Esophagus (tissue), 2 donors: Measurements from ENCODE around the gene RSBN1L. TPM values are rescaled to one million over a fixed set of nuclear protein-coding genes. Genes with fewer than 3 reads are reported as not detected.
A peak's percentile ranks its signal among the peaks of the same experiment; 100 is the strongest.

ENCODE experiments used
- H3K27ac ChIP-seq, 2 donors: one replicate each; pipeline ENCODE4 v1.5.1; 2013; ENCODE audit warnings: low read depth in 2 of 2, mild to moderate bottlenecking in 2 of 2, inconsistent platforms in 1 of 2, low read length in 1 of 2, moderate library complexity in 1 of 2
- H3K27me3 ChIP-seq, 2 donors: one replicate each; pipeline ENCODE4 v1.6.1; 2013; ENCODE audit warnings: low read length in 2 of 2, control low read depth in 1 of 2, mild to moderate bottlenecking in 1 of 2; ENCODE audit not compliant: insufficient read depth in 2 of 2, control insufficient read depth in 1 of 2
- H3K36me3 ChIP-seq, 2 donors: one replicate each; pipeline ENCODE4 v1.6.1; 2013; ENCODE audit warnings: low read length in 1 of 2; ENCODE audit not compliant: control insufficient read depth in 2 of 2, insufficient read depth in 2 of 2
- H3K4me1 ChIP-seq, 2 donors: one replicate each; pipeline ENCODE4 v1.6.1; 2013; ENCODE audit warnings: low read length in 1 of 2; ENCODE audit not compliant: control insufficient read depth in 2 of 2, insufficient read depth in 2 of 2
- H3K4me3 ChIP-seq, 2 donors: one replicate each; pipeline ENCODE4 v1.5.1; 2013; ENCODE audit warnings: low read length in 2 of 2, mild to moderate bottlenecking in 2 of 2, low read depth in 1 of 2, moderate library complexity in 1 of 2
- H3K9me3 ChIP-seq, 2 donors: one replicate each; pipeline ENCODE4 v1.6.1; 2013; ENCODE audit warnings: mild to moderate bottlenecking in 2 of 2, low read depth in 1 of 2, low read length in 1 of 2, moderate library complexity in 1 of 2; ENCODE audit not compliant: control insufficient read depth in 2 of 2, insufficient read depth in 1 of 2
- WGBS, 2 donors: extraction: QIAGEN DNeasy Blood & Tissue Kit; methylation state at CpG; one replicate each; pipeline ENCODE4 v1.1.7; 2013; 5-methylcytosine and 5-hydroxymethylcytosine counted together
- polyA plus RNA-seq, 2 donors: library from polyadenylated mRNA; stranded (reverse); fragments of 200-250 nt; gene quantifications; one replicate each; pipeline ENCODE4 v1.2.3, GENCODE V29; 2013
- donor health status: healthy with polysubstance abuse.
- donor health status: Bipolar disorder and iron deficiency.

RSBN1L gene
- polyA plus RNA-seq, 2 donors = 6.0 to 6.4 TPM

DNA sequence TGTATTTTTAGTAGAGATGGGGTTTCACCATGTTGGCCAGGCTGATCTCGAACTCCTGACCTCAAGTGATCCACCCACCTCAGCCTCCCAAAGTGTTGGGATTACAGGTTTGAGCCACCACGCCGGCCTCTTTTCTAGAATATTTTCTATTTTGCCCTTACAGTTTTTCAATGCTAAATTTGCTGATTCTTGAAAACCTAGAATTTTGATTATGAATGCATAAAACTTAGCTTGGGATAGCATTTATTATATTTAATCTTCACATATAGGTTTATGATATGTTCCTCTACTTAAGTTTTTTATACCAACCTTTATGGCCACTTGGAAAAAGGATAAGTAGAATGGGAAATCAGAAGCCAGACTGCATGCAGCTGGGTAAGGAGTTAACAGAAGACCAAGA, 99.8 kb downstream of the RSBN1L start:
- Histone ChIP-seq H3K4me3 (no peak overlapping the region), H3K9me3 (no peaks in the 10 kb centered on the region), H3K4me1 (no peaks in the 10 kb centered on the region), H3K36me3 (no peaks in the 10 kb centered on the region), H3K27me3 (no peaks in the 10 kb centered on the region), H3K27ac (no peak overlapping the region)
- WGBS, 2 donors = 85 to 86% methylated on average over 3 of the region's 3 CpGs

DNA sequence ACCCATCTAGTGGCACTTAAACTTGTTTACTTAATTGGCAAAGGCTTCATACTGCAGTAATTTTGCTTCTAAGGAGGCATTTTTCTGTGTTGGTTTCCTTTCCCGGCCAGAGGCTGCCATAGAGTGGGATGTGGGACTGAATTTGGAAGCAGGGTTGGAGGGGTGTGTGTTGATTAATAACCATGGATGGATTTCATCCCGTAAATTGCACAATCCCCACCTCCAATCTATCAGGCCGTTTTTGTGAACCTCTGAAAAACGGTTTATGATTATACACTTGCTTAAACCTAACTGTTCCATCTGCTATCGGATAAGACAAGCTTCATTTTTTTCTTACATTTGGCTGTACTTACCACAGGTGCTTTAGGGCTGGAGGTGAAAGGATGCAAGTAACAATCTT, 100.7 kb downstream of the RSBN1L start:
- peak overlapping the region; percentile 88 to 97 for H3K4me3 ChIP-seq
- H3K9me3 ChIP-seq = no peaks in the 10 kb centered on the region
- H3K36me3 ChIP-seq = no peaks in the 10 kb centered on the region
- 30 to 31% methylated on average over 5 of the region's 5 CpGs for WGBS, 2 donors
- H3K4me1 ChIP-seq = no peaks in the 10 kb centered on the region
- no peak overlapping the region for H3K27ac ChIP-seq
- no peaks in the 10 kb centered on the region for H3K27me3 ChIP-seq

DNA sequence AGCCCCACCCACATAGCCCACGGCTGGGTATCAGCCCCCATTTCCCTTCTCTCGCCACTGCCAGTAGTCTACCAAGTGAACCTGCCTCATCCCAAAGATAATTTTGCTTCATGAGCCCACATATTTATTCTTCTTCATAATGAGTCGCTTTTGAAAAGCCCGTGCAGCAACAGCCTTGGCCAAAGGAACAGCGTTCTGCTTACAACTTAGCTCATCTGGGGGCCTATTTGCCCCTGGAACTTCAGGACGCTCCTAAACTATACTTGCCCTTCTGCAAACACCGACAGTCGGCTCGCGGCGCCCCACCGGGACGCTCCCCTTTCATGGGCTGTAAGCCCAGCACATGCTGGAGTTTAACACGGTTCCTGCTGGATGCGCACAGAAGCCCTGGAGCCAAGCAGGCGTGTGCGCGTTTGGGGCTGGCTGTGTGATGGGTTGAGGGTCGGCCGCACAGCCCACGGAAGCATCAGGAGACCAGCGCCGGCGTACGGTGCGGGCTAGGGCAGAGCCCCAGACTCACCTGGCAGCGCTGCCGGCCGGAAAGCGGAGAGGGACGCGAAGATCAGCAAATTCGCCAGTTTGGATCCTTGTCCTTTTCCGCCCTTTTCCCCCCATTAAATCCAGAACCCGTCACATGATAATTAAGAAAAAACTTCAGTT, 101.6 kb downstream of the RSBN1L start:
- peak overlapping the region; percentile 88 to 97 for H3K4me3 ChIP-seq
- peak overlapping the region; percentile 82 to 94 for H3K27ac ChIP-seq
- no peaks in the 10 kb centered on the region for H3K27me3 ChIP-seq
- no peaks in the 10 kb centered on the region for H3K4me1 ChIP-seq
- 0% methylated on average over 26 to 35 of the region's 35 CpGs for WGBS, 2 donors
- H3K36me3 ChIP-seq = no peaks in the 10 kb centered on the region
- no peaks in the 10 kb centered on the region for H3K9me3 ChIP-seq

- Histone ChIP-seq H3K4me1 (no peaks in the 10 kb centered on the region), H3K9me3 (no peaks in the 10 kb centered on the region), H3K36me3 (no peaks in the 10 kb centered on the region), H3K27me3 (no peaks in the 10 kb centered on the region), H3K27ac (peak within 1 kb of the TSS; percentile 94), H3K4me3 (peak within 1 kb of the TSS; percentile 88 to 97)
- 0 to 1% methylated on average over 53 to 61 of the region's 61 CpGs for WGBS, 2 donors
Measured at GRCh38 chr7:77798394-77799077, 102.3 kb downstream of the RSBN1L start, which contains the start of the genes PHTF2 and TMEM60. Gene PHTF2, plus strand, starts transcription at chr7:77798773. Gene TMEM60, minus strand, starts transcription at chr7:77798434. Its CDS starts 4,061 bp downstream, at chr7:77794373.

DNA sequence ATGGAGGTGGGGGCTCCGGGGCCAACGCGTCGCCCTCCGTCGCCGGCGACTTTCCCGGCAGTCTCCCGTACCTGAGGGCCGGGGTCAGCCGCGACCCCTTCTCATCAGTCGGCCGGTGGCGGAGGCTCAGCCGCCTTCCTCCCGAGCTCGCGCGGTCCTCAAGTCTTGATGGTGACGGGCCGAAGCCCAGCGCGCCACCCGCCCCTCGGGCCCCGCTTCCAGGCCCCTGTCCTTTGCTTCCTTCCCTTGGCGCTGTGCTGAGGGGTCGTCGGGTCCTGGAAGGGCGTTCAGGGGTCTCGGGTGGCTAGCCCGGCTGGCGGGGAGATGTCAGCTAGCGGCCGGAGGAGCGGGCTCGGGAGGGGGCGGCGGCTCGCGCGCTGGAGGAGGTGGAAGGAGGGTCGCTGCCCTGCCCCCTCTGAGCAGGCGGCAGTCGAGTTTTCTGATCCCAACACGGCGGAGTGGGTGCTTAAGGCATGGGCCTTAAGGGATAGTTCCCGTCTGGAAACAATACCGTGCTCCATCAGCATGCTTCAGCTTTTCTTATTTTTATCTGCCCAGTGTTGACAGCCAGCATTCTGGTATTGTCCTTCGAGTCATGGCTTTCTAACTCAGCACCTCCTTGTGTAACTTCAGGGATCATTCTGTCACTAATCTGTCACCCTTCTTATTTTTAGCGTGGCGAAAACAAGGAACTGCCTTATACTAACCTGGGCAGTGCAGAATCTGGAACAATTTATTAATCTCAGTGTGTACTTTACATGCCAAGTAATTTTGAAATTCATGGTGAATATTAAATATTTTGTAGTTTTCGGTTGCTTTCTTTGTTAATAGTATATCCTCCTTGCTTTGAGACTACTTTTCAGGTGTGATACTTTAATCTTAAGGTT, 103.1 kb downstream of the RSBN1L start:
- Histone ChIP-seq H3K9me3 (no peaks in the 10 kb centered on the region), H3K4me1 (no peaks in the 10 kb centered on the region), H3K27ac (peak overlapping the region; percentile 94), H3K27me3 (no peaks in the 10 kb centered on the region), H3K36me3 (no peaks in the 10 kb centered on the region), H3K4me3 (peak overlapping the region; percentile 88 to 97)
- 1% methylated on average over 48 to 55 of the region's 55 CpGs for WGBS, 2 donors

DNA sequence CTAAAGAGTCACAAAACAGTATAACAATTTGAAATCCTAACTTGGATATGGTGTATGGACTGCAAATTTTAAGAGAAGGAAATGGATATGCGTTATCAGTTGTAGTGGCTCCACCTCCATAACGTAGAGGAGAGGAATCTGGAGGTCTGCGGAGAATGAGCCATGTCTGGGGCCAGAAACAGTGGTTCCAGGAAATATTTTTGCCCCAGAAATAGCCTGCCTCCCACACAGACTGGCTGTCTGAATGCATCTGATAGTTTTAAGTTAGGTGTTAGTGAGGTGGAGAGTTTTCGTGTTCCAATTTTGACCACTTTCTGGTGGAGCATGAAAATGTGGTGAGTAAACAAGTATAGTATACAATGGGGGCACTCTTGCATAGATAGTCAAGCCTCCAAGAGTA, 103.9 kb downstream of the RSBN1L start:
- no peaks in the 10 kb centered on the region for H3K36me3 ChIP-seq
- H3K4me3 ChIP-seq = peak overlapping the region in 1 of 2 donors; percentile 97
- no peaks in the 10 kb centered on the region for H3K9me3 ChIP-seq
- 47 to 55% methylated on average over 4 of the region's 4 CpGs for WGBS, 2 donors
- H3K4me1 ChIP-seq = no peaks in the 10 kb centered on the region
- H3K27ac ChIP-seq = no peak overlapping the region
- H3K27me3 ChIP-seq = no peaks in the 10 kb centered on the region

- WGBS, 2 donors = 83 to 84% methylated on average over 2 of the region's 2 CpGs
- Histone ChIP-seq H3K27ac (no peak overlapping the region), H3K4me1 (no peaks in the 10 kb centered on the region), H3K27me3 (no peaks in the 10 kb centered on the region), H3K36me3 (no peaks in the 10 kb centered on the region), H3K4me3 (no peak overlapping the region), H3K9me3 (no peaks in the 10 kb centered on the region)
Measured at GRCh38 chr7:77800730-77801129, 104.5 kb downstream of the RSBN1L start.

DNA sequence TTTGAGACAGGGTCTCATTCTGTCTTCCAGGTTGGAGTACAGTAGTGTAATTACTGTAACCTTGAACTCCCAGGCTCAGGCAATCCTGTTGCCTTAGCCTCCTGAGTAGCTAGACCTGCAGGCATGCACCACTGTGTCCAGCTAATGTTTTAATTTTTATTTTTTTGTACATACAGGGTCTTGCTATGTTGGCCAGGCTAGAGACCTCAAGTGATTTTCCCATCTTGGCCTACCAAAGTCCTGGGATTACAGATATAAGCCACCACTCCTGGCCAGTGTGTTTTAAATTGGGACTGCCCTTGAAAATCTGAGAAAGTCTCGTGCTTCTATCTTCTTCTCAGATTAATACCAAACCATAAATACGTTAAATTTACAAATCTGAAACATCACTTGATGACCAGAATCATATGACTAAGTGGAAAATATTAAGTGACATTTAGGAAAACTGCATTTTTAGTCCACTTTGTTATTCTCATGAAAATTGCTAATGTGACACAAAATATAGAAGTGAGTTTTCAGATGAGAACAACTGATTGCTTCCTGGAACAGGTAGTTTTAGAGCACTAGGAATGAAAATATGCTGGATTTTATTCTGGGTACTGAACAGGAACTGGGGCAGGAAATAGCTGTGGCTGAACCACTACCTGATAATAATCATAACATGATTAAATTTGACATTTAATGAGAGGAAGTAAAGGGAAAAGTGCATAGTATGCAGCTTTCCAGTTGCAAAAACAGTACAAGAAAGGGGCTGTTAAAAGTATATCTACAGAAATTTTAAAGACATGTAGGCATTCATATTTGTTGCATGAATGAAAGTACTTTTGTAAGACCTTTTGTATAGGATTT, 106.5 kb downstream of the RSBN1L start:
- Histone ChIP-seq H3K27me3 (no peaks in the 10 kb centered on the region), H3K9me3 (no peaks in the 10 kb centered on the region), H3K27ac (no peak overlapping the region), H3K4me3 (no peak overlapping the region), H3K4me1 (no peaks in the 10 kb centered on the region), H3K36me3 (no peaks in the 10 kb centered on the region)
- WGBS, 2 donors = 67 to 76% methylated on average over 2 of the region's 2 CpGs

DNA sequence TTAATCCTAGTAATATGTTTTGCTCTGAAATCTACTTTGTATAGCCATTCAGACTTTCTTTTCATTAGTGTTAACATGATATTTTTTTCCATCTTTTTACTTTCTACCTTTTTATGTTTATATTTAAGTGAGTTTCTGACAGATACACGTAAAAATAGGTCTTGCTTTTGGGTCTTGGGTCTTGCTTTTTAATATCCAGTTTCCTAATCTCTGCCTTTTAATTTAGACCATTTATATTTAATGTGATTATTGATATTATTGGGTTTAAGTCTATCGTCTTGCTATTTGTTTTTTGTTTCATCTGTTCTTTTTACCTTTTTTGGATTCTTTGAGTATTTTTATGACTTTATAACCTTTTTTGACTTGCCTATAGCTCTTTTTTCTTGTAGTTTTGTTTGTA, 110.2 kb downstream of the RSBN1L start:
- Histone ChIP-seq H3K4me3 (no peak overlapping the region), H3K27me3 (no peaks in the 10 kb centered on the region), H3K27ac (no peak overlapping the region), H3K4me1 (no peaks in the 10 kb centered on the region), H3K36me3 (no peaks in the 10 kb centered on the region), H3K9me3 (no peaks in the 10 kb centered on the region)
- WGBS, 2 donors = 93 to 97% methylated on average over 2 of the region's 2 CpGs
